Measurements from ENCODE around the gene PDXP. TPM values are rescaled to one million over a fixed set of nuclear protein-coding genes. Genes with fewer than 3 reads are reported as not detected.

Gene PDXP
- total and polyA plus RNA-seq, 2 of the 13 experiments (the other 11 are each of a cell fraction or from before 2014, with no cell fraction given): 58.2 to 70.6 TPM

DNA sequence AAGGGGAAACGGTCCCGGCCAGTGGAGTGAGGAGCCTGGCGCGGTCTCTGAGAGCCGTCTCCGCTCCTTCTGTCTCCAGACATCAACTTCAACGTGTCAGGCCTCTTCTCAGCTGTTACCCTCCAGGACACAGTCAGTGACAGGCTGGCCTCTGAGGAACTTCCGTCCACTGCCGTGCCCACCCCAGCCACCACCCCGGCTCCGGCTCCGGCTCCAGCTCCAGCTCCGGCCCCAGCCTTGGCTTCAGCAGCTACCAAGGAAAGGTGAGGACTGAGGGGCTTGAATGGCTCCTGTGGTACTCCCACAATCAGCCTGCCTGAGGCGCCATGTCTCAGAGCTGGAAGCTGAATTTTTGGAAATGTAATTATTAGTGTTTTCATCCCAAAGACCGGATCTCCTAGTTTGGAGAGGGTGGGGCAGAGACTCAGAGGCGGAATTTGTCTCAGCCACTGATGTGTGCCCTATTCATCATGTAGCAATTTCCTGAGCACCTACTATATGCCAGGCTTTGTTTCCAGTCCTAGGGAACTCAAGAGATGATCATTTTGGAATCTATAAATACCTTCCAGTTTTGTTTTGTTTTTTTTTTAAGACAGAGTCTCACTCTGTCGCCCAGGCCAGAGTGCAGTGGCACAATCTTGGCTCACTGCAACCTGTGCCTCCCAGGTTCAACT is 7.9 kb upstream of the PDXP start:
- no TSS peak for BruUV-seq (replicated peaks)
- TF ChIP-seq NR2F2 (IDR thresholded peaks at IDR 0.05; ENCODE audit: borderline replicate concordance, low read depth) (no peak), POLR2G (IDR thresholded peaks at IDR 0.05; ENCODE audit: low read depth, low read length) (no peak), ZNF839 (CRISPR knock-in tag; IDR thresholded peaks at IDR 0.05; ENCODE audit: borderline replicate concordance) (no peak), PPARG (CRISPR knock-in tag; conservative IDR thresholded peaks at IDR 0.05) (no peak), MTA1 (CRISPR knock-in tag; IDR thresholded peaks at IDR 0.05; ENCODE audit: borderline replicate concordance) (no peak), KDM6A (CRISPR knock-in tag; IDR thresholded peaks at IDR 0.05; ENCODE audit: low read depth) (no peak), AGO2 (optimal IDR thresholded peaks at IDR 0.05; ENCODE audit: low read depth, low read length) (no peak), TCF7 (IDR thresholded peaks at IDR 0.05; ENCODE audit: low read depth) (no peak), U2AF1 (optimal IDR thresholded peaks at IDR 0.05; ENCODE audit: low read depth, low read length) (no peak), MYC (CRISPR knock-in tag; IDR thresholded peaks at IDR 0.05; ENCODE audit: borderline replicate concordance) (no peak), NFYB (CRISPR knock-in tag; IDR thresholded peaks at IDR 0.05) (no peak)
- TF ChIP-seq, protein P1, sequence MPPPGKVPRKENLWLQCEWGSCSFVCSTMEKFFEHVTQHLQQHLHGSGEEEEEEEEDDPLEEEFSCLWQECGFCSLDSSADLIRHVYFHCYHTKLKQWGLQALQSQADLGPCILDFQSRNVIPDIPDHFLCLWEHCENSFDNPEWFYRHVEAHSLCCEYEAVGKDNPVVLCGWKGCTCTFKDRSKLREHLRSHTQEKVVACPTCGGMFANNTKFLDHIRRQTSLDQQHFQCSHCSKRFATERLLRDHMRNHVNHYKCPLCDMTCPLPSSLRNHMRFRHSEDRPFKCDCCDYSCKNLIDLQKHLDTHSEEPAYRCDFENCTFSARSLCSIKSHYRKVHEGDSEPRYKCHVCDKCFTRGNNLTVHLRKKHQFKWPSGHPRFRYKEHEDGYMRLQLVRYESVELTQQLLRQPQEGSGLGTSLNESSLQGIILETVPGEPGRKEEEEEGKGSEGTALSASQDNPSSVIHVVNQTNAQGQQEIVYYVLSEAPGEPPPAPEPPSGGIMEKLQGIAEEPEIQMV (CRISPR knock-in tag; IDR thresholded peaks at IDR 0.05; ENCODE audit: low read depth): no peak
- TF ChIP-seq, protein P2, sequence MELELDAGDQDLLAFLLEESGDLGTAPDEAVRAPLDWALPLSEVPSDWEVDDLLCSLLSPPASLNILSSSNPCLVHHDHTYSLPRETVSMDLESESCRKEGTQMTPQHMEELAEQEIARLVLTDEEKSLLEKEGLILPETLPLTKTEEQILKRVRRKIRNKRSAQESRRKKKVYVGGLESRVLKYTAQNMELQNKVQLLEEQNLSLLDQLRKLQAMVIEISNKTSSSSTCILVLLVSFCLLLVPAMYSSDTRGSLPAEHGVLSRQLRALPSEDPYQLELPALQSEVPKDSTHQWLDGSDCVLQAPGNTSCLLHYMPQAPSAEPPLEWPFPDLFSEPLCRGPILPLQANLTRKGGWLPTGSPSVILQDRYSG (CRISPR knock-in tag; IDR thresholded peaks at IDR 0.05): no peak
- TF ChIP-seq, protein P3, sequence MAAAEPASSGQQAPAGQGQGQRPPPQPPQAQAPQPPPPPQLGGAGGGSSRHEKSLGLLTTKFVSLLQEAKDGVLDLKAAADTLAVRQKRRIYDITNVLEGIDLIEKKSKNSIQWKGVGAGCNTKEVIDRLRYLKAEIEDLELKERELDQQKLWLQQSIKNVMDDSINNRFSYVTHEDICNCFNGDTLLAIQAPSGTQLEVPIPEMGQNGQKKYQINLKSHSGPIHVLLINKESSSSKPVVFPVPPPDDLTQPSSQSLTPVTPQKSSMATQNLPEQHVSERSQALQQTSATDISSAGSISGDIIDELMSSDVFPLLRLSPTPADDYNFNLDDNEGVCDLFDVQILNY (CRISPR knock-in tag; conservative IDR thresholded peaks at IDR 0.05): no peak
- TF ChIP-seq, protein P4, sequence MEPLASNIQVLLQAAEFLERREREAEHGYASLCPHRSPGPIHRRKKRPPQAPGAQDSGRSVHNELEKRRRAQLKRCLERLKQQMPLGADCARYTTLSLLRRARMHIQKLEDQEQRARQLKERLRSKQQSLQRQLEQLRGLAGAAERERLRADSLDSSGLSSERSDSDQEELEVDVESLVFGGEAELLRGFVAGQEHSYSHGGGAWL (CRISPR knock-in tag; IDR thresholded peaks at IDR 0.05): no peak

More for the DNA sequence above, 7.9 kb upstream of the PDXP start:
- WGBS (ENCODE audit: low lambda C conversion rate): 95% methylated on average over 4 of the region's 17 CpGs
- DNase-seq (ENCODE audit: low spot score) (no peak), ATAC-seq (no peak), FAIRE-seq (no peak)
- Histone ChIP-seq H3K36me3 (replicated peaks in 1 of 2; ENCODE audit: control insufficient read depth in 1 of 2, insufficient read depth in 2 of 2, low read length in 2 of 2) (peaks cover 15 to 36% of the 10 kb centered on the region in 2 experiments; a peak in 4 of 5 replicates), H3K9me3 (ENCODE audit: low read length) (no peaks in the 10 kb centered on the region), H2AFZ (ENCODE audit: low read length) (no peak overlapping the region), H4K20me1 (ENCODE audit: insufficient read depth, low read length) (no peaks in the 10 kb centered on the region), H3K27ac (ENCODE audit: extremely low read length, insufficient read depth, low read length) (no peak overlapping the region), H3K27me3 (ENCODE audit: control insufficient read depth in 1 of 2, insufficient read depth in 2 of 2, low read length in 2 of 2) (no peaks in the 10 kb centered on the region), H3K4me2 (ENCODE audit: low read depth, low read length) (no peak overlapping the region), H3K4me3 (replicated peaks in 1 of 3; ENCODE audit: insufficient read depth in 1 of 3, low read depth in 2 of 3, low read length in 3 of 3) (no peak overlapping the region), H3K4me1 (ENCODE audit: insufficient read depth, low read length) (0 out of 2 replicates have a peak, but pooled peaks cover 6% of the 10 kb centered on the region), H3K79me2 (ENCODE audit: insufficient read depth, low read length) (no peaks in the 10 kb centered on the region), H3K9ac (ENCODE audit: insufficient read depth, low read depth, low read length) (no peak overlapping the region)
- intact Hi-C loops (cut with micrococcal nuclease; ENCODE audit: unreplicated experiment): loop anchor here (10.0 kb wide), 1 partner anchor 154 kb away; the partner anchor contains the start of gene GCAT
- in situ Hi-C loops (cut with HindIII; ENCODE audit: extremely low pct_ligation_motif_present, low pct_unique_long_range_greater_than_20kb): no loop called here
- ChIA-PET CTCF (ENCODE audit: low intra/inter-chr PET ratio, low total read pairs) (no interaction called here), POLR2A (no interaction called here)

All from HepG2 (cell line).